Fibroblast of skin of left quadriceps (primary cell): ENCODE measurements around the gene MBNL1.
A peak's percentile ranks its signal among the peaks of the same experiment; 100 is the strongest.
"Not testable (repeated sequence)": the region's sequence is repeated elsewhere in the genome, so short reads cannot be mapped to it uniquely, and the experiment has no call there.

Experiments
- DNase-seq, 2 experiments: peaks; one replicate each; pipeline ENCODE4 v3.0.0-alpha.2; 2013; ENCODE audit warnings: low read depth in 2 of 2

The MBNL1 gene

GRCh38 chr3:152377184-152377570 is 108.4 kb downstream of the MBNL1 start:
- DNase-seq: no peak

DNA sequence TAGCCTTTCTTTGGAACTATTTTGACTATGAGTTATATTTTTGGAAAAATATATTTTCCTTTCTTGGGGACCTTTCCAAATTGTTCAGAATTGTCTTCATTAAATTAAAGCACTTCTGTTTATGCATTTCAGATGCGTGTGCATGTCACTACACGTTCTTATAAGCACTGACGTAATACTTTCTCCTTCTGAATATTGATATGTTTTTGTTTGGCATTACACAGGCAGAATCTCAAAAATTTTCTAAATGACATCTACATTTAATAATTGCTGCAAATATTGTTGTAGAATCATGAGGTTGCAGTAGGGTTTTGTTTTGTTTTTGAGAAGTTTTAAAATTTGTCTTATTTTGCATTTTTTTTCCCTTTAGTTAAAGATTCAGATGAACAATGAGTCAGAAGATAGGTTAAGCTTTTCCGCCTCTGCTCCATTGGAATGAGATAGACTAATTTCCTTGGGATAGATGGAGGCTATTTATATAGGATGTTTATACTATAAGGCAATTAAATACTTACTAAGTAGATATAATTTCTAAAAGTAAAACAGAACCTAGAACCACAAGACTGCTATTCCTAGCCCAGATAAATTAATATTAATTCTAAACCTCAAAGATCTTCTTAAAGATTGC is 110.8 kb downstream of the MBNL1 start:
- DNase-seq: no peak

GRCh38 chr3:152380043-152380442 is 111.3 kb downstream of the MBNL1 start:
- DNase-seq: no peak

GRCh38 chr3:152381881-152382295 is 113.2 kb downstream of the MBNL1 start:
- DNase-seq: no peak

- DNase-seq: no peak
These were observed 113.8 kb downstream of the MBNL1 start for GRCh38 chr3:152382312-152383135.

DNA sequence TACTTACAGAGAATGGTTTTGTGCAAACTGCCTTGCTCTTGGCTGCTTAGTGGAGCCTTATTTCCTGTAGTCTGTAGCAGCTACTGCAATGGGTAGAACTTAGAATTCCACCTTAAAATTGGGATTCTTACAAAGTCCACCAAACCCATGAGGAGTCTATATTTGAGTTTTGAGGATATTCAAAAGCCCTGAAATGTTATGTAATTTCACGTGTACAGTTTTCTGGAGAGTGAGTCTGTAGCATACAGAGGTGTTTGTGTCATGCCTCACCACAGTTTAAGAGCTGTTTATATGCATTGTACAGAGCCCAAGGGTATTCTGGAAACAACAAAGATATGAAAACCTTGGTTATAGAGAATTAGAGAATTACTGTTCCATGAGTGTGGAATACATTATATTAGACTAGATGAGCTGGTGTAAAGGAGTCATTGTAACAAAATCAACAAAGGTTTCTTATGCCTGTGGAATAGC is 114.4 kb downstream of the MBNL1 start:
- no peak for DNase-seq

DNA sequence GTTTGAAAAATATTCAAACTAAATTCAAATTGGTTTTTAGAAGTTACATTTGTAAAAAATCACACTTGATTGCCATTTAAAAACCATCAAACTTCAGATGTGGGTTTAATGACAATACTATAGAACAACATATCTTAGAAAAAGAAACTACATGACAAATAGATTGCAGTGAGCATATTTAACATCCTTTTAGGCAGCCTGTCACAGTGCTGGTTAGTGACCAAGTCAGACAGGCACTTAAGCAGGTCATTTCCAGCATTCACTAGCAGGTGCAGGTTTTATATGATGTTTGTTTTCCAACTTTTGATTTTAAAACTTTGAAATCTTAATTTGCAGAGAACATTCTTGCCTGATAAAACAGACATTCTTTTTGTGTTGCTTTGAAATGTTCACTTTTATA is 115.7 kb downstream of the MBNL1 start:
- no peak for DNase-seq

- peak; percentile 53 to 66 for DNase-seq
These were observed 117.0 kb downstream of the MBNL1 start for GRCh38 chr3:152385761-152386160.

DNA sequence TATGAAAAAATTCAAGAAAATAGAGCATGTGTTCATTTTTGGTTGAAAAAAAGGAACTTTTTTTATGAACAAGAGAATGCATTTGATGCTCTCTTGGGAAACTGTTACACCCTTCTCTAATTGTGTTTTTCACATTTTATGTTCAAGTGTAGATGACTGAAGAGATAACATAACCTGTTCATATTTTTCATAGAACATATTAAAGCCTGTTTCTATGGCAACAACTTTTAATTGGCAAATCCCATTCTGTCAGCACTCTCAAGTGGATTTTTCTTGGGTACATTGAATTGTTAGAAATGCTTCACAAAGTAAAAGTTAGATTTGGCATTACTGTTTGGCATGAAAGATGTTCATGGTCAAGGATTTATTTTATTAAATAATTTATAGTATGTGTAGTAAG is 117.5 kb downstream of the MBNL1 start:
- no peak for DNase-seq

DNA sequence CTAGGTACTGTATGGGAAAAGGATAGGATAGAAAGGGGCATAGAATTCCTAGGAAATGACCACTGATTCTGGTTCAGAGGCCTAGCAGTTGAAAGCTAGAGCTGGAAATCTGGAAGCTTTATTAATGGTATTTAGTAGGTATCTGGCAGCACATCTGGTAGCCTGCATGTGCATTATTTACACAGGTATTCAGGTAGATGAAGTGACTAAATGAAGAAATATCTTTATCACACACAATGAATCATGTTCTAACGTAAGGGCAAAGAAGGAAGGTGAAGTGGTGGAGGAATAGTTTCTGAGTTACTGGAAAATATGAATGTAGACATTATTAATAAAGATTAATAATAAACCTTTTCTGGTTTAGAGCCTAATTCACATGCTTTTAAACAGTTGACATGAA is 119.9 kb downstream of the MBNL1 start:
- no peak for DNase-seq

- no peak for DNase-seq
These were observed 120.7 kb downstream of the MBNL1 start for GRCh38 chr3:152389316-152389934.

GRCh38 chr3:152390647-152391046 is 121.9 kb downstream of the MBNL1 start:
- no peak for DNase-seq

DNA sequence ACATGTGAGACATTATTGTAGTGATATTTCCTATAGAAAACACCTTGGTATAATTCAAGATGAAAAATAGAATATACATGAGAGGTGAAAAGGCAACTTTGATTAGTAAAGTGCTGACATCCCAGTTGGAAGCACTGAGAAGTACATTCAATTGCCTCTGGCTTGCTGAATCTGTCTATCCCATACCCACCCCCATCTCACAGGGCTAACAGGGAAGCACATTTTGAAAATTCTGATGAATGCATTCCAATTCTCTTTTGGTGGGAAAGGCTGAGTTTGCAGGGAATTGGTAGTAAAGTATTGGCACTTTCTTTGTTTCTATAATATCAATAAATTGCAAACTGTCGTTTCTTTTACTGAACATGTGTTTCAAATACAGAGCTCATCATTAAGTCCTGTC is 122.9 kb downstream of the MBNL1 start:
- no peak for DNase-seq

GRCh38 chr3:152392272-152392880 is 123.6 kb downstream of the MBNL1 start:
- DNase-seq: no peak

GRCh38 chr3:152394246-152394645 is 125.5 kb downstream of the MBNL1 start:
- no peak for DNase-seq

- DNase-seq: no peak
These were observed 127.0 kb downstream of the MBNL1 start for GRCh38 chr3:152395764-152396163.

GRCh38 chr3:152396867-152397266 is 128.1 kb downstream of the MBNL1 start:
- DNase-seq: no peak

DNA sequence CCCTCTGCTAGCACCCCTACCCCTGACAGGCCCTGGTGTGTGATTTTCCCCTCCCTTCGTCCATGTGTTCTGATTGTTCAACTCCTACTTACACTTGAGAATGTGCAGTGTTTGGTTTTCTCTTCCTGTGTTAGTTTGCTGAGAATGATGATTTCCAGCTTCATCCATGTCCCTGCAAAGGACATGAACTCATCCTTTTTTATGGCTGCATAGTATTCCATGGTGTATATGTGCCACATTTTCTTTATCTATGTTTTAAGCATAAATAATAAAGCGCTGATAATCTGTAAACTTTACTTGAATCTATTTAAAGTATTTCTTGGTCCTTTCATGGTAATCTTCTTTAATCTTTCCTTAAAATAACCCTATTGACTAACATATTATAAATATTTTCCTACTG is 128.6 kb downstream of the MBNL1 start:
- not testable (repeated sequence) for DNase-seq

GRCh38 chr3:152398495-152398894 is 129.8 kb downstream of the MBNL1 start:
- no peak for DNase-seq

DNA sequence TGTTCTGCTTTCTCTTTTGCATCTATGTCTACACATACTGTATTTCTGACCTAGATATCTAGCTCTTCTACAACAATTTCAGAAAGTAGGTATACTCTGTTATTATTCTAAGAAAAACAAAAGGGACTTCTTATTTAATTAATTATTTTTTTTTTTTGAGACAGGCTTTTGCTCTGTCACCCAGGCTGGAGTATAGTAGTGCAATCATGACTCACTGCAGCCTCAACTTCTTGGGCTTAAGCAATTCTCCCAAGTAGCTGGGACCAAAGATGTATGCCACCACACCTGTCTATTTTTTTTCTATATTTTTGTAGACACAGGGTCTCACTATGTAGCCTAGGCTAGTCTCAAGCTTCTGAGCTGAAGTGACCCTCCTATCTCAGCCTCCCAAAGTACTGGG is 130.6 kb downstream of the MBNL1 start:
- no peak for DNase-seq

DNA sequence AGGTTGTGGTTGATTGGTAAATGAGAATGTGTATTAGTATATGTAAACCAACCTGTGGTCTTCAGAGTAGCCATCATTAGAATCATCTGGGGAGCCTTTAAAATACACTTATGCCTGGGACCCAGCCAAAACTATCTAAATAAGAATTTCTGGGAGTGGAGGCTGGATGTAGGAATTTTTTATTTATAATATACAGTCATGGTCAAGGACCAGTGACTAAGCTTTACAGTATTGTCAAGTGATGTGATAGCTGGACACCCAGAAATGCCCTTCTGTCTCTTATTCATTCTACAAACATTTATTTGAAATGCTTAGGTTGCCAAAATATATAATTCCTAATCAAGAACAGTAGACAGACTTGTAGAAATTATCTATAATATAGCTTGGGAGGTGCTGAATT is 132.2 kb downstream of the MBNL1 start:
- DNase-seq: peak; percentile 80 to 83

DNA sequence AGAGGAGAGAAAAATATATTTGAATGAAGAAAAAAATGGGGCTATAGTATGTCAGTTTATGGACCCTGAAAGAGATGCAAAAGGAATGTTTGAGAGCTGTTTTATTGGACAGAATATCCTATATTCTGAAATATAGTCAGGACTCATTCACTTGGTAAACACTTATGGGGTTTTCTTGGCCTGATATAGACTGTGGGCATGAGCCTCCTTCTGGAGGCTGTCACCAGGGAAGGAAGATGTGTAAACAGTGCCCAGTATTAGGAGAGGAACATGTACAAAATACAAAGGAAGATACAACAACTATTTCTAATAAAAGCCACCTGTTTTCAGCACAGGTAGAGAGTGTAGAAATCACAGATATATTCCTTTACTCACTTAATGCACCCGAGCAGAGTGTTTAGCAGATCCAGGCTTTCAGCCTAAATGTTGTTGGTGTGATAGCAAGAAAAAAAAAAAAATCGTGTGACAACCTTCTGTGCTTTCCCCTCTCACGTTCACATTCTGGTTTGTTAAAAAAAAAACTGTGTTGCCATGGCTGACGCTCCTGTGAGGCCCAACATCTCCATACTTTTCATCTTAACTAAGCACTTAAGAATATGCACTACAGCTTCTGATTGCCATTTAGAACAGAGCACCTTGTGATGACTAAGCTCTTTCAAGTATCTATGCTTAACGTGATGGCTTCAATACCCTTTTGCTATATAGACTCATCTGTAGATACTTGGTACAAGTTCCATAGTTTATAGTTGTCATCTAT is 134.1 kb downstream of the MBNL1 start:
- DNase-seq: no peak
